Measurements from ENCODE around the gene PITPNM1.

DNA sequence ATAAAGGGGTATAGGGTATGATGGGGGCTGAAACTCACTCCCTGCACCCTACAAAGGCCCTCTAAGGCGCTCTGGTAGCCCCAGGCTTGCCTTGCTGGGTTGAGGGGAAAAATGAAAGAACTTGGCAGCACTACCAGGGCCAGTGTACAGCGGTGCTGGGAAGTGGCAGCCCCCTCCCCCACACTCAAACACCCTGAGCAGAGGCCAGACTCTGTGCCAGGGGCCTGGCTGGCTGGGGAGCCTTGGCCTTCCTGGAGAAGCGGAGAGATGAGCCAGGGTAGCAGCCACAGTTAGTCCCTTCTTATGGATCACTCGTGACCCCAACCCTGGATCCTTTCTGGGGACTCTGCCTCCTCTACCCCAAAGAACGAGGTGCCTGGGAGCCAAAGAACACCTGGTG is 38.8 kb downstream of the PITPNM1 start:
- TF ChIP-seq, protein P1, sequence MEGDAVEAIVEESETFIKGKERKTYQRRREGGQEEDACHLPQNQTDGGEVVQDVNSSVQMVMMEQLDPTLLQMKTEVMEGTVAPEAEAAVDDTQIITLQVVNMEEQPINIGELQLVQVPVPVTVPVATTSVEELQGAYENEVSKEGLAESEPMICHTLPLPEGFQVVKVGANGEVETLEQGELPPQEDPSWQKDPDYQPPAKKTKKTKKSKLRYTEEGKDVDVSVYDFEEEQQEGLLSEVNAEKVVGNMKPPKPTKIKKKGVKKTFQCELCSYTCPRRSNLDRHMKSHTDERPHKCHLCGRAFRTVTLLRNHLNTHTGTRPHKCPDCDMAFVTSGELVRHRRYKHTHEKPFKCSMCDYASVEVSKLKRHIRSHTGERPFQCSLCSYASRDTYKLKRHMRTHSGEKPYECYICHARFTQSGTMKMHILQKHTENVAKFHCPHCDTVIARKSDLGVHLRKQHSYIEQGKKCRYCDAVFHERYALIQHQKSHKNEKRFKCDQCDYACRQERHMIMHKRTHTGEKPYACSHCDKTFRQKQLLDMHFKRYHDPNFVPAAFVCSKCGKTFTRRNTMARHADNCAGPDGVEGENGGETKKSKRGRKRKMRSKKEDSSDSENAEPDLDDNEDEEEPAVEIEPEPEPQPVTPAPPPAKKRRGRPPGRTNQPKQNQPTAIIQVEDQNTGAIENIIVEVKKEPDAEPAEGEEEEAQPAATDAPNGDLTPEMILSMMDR (IDR thresholded peaks at IDR 0.05; ENCODE audit: insufficient read depth, low read depth, low read length), result no peak
- TF ChIP-seq EZH2 (IDR thresholded peaks at IDR 0.05; ENCODE audit: insufficient read depth, low read length), result no peak

Measured in astrocyte (in vitro differentiated cells and primary cell).